HS-27A (cell line): ENCODE data around the gene CARS1.

Experiments used
- DNase-seq: peaks from one replicate; pipeline ENCODE4 v3.0.0-alpha.2; 2012; ENCODE audit warnings: low read depth, missing footprints

The CARS1 gene

DNA sequence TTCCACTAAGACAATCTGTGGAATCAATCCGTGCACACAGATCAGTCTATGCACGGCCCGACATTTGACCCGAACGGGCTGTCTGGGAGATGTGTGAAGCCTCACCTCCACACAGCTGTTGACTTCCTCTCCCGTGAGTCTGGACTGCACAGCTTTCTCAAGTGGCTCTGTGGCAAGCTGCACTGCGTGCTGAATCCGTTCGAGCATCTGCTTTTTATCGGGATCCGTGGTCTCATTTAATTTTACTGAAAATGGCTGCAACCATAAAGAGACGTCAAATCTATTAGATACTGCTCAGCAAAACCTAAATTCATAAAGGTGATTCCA, 19.3 kb downstream of the CARS1 start:
- DNase-seq, result no peak

DNA sequence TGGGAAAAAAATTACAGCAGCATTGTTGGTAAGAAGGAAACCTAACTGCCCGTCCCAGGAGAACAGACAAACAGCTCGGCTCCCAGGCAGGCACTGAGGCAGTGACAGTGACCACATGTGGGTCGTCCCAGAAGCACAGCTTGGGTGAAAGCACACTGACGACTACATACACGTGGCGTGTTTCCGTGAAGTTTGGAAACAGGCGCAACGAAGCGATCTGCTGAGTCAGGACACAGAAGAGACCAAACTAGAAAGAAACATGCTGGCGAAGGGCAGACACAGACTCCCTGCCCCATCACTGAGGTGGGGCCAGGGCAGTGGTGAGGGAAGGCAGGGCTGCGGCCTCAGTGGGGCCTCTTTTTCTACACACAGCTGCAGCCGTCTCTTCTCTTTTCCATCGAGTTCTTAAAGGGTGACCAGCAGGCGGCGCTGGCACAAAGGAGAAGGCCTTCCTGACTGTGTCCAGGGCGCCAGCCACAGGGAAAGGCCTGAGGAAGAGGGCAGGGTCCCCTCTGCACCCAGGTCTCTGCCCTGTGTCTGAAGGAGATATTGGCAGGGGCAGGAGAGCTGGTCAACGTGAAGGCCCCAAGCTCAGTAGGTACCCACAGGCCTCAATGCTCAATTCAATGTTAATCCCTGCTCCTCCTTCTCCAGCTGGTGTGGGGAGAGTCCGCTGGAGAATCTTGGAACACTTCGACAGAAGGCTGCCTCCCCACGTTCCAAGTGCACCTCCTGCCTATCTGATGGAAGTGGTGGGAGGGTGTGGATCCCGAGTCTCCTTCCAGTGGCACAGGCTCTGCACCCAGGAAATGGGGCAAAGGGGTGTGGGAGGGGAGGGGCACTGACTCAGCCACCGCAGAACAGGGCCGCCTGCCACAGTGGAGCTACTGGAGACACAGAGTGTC, 19.9 kb downstream of the CARS1 start:
- DNase-seq, result no peak

DNA sequence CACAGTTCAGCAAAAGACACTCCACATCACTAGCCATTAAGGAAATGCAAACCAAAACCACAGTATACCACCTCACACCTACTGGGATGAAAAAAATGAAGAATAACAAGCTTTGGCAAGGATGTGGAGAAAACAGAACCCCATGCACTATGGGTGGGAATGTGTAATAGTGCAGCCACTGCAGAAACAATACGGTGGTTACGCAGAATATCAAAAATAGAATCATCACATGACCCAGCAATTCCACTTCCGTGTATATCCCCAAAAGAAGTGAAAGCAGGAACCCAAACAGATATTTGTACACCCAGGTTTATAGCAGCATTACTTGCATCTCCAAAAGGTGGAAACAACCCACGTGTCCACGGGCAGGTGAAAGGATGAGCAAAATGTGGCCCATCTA, 20.8 kb downstream of the CARS1 start:
- no peak for DNase-seq

DNA sequence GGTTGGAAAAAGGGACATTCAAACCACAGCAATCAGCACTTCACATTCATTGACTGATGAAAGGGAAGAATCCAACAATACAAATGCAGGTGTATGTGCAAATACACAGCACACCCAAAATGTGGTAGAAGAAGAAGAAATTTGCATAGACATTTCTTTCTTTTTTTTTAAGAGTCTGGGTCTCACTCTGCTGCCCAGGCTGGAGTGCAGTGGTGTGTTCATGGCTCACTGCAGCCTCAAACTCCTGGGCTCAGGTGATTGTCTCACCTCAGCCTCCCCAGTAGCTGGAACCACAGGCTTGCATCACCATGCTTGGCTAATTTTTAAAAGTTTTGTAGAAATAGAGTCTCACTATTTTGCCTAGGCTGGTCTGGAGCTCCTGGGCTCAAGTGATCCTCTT, 21.9 kb downstream of the CARS1 start:
- no peak for DNase-seq

DNA sequence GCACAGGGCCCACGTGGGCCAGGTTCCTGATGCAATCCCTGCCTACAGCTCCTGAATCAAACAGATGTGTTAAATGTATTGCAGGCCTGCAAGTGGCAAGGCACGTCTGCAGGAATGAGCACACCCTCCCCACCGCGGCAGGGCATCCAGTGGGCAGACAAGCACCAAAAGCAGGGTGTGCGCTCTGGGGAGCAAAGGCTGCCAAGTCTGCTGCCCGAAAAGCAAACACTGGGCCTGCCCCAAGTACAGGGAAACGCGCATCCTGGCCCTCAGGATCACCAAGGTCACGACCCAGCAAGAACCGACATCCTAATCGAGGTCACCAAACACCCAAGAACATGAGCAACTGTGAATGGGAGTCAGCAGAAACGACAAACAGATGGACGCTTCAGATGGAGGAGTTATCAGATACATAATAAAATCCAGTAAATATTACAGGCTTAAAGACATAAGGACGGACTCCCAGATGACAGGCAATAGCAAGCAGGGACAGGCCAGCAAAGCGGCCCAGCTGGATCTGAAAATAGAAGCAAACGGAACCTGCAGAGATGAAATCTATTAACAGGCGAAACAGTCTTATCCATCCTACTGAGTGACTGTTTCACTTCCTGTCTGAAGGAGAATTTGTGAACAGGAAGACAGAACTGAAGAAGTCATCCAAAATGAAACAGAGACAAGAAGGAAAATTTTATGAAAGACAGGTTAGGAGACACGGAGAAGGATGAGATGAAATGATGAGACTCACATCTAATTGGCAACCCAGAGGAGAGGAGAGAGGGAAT, 26.7 kb downstream of the CARS1 start:
- no peak for DNase-seq

DNA sequence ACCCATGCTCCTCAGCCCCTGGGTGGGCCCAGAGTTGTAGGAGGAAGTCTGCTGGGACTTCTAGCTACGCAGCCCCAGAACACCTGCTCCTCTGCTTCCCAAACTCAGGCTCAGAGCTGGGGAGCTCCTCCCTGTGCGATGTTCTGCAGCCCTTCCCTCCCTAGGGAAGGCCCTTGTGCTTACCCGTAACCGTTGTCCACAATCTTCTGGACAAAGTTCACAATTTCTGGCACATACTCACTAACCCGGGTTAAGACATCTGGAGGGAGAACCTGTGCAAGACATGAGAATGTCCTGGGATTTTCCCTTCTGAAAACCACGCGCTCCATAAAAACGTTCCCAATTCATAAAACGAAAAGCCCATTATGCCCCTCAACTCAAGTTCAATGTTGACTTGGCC, 28.4 kb downstream of the CARS1 start:
- no peak for DNase-seq

DNA sequence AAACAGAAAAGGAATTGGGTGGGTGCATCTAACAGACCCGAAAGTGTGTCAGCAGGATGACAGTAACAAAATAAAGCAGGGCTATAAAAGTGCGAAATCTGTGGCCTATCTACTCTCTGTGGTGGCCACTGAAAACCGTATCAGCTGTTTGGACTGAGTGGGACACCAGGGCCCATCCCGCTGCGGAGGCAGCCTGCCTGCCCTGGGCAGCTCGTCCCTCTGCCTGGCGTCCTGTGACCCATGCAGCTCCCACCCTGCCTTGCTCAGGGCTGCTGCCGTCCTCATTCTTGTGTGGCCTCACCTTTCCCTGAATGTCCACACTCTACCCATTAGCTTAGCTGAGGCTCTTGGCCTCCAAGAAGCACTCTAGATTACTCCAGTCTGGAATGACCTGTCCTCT, 30.4 kb downstream of the CARS1 start:
- no peak for DNase-seq

DNA sequence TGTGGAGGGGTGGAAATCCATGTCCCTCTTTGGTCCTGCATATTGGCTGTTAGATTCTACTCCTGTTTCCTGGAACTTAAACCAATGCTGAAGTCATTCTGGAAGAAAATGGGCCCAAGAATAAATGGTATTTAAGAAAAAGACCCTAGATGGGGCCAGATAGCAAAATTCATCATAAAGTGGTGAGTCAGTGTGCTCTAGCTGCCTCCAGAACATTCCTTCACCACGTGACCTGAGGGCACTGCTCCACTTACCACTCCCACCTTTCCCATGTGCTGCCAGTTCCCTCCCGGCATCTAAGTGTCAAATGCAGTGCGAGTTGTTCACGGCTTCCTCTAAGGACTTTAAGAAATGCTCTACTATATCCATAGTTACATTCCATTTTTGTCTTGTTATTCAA, 34.2 kb downstream of the CARS1 start:
- no peak for DNase-seq

DNA sequence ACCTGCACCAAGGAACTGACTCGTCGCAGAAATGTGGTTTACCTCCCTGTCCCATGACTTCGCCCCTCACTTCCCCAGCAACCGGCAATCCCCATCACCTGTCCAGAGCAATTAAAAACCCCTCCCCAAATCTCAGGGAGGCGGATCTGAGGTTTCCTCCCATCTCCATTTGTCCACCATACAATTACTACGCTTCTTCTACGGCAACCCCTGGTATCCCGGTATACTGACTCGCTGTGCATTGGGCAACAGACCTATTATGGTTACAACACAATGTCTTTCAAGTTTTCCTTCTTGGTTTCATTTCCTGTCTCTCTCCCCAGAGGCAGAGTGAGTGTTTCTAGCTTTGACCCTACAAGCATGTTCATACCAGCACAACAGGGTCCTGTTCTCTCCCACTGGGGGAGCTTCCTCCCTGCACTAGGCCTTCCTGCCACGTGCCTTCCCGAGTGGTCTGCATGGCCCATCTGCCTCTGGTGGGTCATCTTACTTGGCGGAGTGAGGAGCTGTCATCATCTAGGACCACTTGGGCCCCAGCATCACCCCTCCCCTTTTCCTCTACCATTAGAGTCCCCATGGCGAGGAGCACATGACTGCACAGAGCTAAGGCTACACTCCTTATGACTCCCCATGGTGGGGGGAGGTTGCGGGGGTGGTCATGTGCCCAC, 34.8 kb downstream of the CARS1 start:
- no peak for DNase-seq

DNA sequence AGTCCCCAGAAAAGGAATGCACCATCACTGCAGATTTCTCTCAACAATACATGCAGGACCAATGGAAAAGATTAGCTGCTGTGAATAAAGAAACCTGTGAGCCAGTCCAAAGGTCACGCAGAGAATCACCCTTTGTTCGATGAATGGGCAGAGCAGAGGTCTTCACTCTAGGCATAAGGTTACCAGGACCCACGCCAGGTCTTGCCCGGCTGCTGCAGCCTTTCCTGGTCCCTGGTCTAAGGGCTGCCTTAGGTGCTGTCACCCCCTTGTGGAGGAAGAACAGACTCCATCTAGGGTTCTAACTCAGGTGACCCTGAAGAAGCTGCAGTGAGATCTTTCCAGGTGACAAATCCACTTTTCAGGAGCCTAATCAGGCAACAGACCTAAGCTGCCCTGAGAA, 36.1 kb downstream of the CARS1 start:
- DNase-seq, result no peak

DNA sequence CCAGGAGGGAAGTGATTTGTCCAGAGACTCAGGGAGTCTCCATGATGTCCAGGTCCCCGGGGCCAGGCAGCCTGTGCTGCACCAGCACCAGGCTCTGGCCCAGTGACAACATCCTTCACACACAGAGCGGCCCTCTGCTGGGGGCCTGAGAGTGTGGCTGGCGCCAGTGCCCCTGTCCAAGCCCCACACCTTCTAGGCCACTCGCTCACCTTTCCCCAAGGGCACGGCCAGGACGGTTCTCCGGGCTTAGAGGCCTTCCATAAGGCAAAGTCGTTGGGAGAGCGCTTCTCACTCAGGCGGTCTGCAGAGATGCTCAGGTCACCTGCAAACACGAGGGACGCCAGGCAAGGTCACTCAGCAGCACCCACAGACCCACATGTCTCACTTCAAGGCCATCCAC, 37.2 kb downstream of the CARS1 start:
- no peak for DNase-seq

DNA sequence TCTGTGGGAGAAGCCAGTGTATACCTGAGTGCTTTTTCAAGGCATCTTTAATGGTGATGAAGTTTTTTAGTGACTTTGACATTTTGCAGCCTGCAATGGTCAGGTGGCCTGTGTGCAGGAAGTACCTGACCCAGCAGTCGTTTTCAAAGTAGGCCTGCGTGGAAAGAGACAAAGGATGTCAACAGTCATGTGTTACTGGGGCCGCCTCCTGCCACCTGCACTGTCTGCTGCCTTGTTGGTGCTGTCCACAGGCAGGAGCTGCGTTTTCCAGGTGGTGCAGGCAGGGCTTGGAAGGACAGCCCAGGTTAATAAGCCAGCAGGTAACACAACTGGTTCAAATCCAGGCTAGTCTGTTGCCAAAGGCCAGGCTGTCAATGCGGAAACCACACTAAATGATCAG, 38.6 kb downstream of the CARS1 start:
- DNase-seq, result no peak

DNA sequence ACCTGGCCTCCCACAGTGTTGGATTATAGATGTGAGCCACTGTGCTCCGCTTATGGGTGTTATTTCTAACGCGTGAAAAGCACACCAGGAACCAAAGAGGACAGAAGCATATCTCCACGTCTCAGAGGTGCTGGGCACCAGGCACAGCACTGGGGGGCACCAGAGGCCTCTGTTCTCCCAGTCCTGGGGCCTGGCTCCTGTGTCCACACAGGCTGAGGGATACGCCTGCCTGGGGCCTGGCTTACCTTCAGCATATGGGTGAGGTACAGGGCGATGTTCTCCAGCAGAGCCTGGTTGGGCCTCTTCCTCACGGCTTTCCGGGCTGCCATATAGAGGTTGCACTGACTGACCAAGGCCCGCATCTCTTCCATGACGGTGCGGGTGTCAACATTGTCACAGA, 40.4 kb downstream of the CARS1 start:
- DNase-seq, result no peak

DNA sequence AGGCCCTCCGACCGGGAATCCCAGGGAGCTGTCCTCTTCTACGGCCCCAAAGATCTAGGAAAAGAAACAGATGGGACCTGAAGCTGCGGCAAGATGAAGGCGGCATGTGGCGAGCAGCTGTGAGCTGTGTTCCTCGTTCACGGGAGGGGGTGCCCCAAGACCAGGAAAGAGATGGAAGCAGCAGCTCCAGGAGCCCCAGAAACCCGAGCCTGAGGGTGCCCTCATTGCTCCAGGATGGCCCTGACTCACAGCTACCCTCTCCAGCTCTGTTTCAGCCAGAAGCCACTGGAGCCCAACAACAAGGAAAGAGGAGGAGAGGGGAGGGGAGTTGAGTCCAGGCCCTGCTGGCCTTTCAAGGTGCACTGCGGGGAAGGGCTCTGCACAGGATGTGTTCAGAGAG, 41.4 kb downstream of the CARS1 start:
- DNase-seq, result no peak

DNA sequence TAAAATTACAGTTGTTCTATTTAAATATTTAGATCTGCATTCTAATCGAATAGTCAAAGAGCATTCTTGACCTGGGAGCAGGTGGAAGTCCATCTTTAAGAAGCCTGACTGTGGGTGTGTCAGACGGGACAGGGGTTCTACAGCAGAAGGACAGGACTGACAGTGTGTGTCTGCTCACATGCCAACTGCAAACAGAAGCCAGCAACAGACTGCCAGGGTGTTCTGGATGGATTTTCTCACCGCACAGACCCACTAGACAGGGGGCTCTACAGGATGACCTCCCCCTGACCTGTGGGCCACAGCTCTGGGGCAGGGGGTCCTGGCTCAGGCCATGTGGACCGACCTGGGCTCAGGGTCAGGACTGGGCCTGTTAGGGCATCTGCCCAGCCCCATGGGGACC, 42.3 kb downstream of the CARS1 start:
- DNase-seq, result no peak

DNA sequence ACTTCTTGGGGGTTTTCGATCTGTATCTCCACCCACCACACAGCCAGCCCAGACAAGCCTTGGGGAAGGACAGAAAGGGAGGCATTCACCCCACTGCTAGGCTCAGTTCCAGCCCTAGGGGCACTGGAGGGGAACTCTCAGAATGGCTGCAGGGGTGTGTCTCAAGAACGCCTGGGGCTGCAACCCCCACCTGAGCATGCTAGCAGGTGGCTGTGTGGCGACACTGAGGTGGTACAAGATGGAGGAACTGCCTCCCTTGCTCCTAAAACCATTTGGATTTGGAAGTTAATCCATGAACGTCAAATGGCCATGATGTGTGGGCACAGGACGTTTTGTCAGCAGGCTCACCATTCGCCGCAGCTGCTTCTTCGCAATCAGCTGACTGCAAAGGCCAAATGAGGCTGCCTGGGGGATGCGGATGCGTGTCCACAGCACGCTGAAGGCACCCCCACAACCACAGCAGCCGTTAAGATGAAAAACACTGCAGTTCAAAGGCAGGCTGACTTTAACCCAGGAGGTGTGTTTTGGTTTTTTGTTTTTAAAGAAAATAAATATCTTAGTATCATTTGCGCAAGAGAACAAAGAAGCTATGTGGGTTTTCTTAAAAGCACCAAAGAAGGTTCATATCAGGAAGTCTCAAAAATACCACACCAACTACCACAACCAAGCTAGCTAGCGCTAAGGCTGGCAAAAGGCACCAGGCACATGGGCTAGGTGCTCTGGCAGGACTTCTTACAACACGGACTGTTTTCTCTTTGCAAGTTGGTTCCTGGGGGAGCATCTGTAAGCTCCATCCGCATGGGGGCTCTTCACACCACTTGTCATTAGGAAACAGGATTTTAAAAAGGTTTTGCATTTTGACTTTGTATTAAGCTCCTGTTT, 42.9 kb downstream of the CARS1 start:
- no peak for DNase-seq

DNA sequence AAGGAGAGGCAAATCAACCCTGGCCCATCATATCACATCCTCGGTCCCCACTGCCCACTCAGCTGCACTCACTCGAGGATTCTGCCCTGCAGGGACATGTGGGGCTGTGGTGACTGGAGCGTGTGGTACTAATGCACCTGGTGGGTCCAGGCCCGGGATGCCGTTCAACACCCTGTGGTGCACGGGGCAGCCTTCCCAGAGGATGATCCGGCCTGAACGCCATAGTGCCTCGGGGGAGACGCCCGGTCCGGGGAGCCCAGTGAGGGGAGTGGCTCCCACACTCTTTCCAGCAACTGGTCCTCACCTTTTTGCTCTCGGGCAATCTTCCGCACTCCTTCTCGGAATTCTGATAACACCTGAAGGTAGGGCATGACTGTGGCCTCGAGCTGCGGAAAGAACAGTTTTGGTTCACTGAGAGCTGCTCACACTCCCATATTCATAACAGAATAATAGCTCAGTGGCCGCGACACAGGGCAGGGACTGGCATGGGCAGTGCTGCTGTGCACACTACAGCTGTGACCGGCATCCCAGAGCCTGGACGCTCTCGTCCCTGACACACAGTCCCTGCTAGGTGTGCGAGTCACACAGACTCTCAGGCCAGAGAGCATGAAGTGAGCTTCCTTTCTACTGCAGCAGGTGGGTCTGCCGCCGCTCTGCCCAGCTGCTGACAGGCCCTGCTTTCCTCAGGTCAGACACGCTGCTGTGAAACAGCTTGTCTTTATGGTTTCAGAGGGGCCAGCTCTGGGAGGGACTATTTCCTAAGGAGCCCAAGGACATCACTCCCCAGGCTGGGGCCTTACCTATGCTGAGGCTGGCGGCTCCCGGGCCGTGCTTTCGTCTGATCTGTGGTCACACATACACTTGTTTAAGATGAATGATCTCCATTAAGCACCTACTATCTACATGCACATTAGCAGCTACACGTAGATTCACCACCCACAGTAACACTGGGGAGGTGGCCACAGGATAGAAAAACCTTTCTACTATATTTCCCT, 45.0 kb downstream of the CARS1 start:
- no peak for DNase-seq

DNA sequence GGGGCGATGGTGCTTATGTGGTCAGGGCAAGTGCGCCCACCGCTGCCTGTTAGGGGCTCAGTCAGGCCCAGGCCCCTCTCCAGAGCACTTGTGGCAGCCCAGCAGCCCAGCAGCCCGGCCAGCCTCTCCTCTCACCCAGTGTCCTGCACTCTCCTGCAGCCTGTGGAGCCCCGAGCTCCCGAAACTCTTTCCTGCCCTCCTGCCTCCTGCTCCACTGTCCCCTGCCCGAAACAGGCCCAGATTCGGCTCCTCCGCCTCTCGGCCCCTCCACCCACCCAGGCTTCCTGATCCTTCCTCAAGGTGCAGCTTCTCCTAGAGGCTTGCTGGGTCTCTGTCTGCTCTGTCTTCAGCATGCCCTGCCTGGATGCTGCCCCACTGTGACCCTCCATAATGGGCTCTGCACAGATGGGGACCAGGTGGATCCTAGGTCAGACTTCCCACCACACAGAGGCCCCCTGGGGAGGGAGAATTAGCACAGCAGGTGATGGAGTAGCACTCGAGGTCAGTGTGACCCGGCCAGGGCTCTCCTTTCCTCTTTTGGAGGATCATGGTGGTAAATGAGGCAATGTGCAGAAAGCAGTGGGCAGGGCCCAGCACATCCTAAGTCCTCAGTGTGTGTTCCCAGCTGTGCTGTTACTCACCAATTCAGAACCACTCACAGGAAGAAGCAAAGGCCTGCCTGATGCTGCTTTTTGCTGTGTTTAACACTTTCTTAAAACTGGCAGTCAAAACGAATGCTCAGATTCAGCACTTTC, 46.5 kb downstream of the CARS1 start:
- DNase-seq, result no peak

DNA sequence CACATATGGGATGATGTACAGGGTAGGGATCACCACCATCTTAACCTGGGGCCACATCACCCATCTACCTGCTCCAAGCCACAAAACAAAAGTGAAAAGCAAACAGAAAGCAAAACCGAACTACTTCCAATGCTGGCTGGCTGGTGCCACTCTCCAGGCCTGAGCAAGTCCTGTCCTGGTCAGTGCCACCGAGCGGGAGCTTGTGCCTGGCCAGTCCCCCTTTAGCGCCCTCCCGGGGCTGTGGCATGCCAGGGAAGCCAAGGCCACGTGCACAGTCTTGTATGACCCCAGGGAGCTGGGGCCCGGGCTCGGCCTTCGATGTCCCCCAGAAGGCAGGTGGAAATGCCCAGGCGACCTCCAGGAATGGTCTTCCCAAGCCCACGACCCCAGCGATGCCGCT, 47.2 kb downstream of the CARS1 start:
- no peak for DNase-seq

DNA sequence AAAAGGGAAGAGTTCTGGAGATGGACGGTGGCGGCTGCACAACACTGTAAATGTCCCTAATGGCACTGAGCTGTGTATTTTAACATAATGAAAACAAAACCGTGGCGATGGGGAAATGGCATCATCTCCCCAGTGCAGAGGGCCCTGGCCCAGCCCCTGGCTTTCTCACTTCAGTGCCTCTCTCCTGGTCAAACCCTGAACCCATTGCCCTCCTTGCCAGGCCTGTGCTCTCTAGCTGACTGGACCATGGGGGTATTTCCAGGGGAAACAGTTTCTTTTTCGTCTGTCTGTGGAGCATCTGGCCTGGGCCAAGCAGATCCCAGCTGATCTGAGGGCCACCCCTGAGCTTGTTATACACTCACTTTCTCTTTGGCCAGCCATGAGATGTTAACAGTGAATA, 47.7 kb downstream of the CARS1 start:
- DNase-seq, result no peak
